ENCODE measurements around the gene FAM210B. TPM values are rescaled to one million over a fixed set of nuclear protein-coding genes. Genes with fewer than 3 reads are reported as not detected.

Gene FAM210B
- total RNA-seq, 4 donors from 2014 or later, result 29.2 to 58.6 (median 39.3) TPM

- no peak for TF ChIP-seq CTCF (IDR thresholded peaks at IDR 0.05)
- ATAC-seq (ENCODE audit: low FRiP score) (no peak), DNase-seq (ENCODE audit: low spot score) (no peak)
Observed at GRCh38 chr20:56369179-56369578, 10.4 kb downstream of the FAM210B start.

GRCh38 chr20:56371977-56372376, 13.2 kb downstream of the FAM210B start:
- no peak for TF ChIP-seq CTCF (IDR thresholded peaks at IDR 0.05)
- ATAC-seq (ENCODE audit: low FRiP score) (no peak), DNase-seq (ENCODE audit: low spot score) (no peak)

DNA sequence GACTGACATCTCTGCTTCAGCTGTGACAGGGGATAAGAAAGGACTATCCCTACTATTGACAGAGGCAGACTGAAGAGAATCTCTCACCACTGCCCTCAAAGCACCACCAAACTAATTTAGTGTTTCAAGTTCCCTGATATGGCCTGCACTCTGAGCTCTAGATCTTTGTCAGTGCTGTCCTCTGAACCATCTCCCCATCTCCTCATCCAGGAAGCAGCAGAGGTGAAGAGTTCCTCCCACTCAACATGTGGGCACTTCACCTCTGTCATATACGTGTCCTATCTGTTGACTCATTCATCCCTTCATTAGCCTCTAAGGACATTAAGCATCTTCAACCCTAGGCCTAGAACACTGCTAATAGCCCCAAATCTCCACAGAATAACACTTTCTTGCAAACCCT, 14.1 kb downstream of the FAM210B start:
- TF ChIP-seq CTCF (IDR thresholded peaks at IDR 0.05), result no peak
- ATAC-seq (ENCODE audit: low FRiP score) (no peak), DNase-seq (ENCODE audit: low spot score) (no peak)

- no peak for TF ChIP-seq CTCF (IDR thresholded peaks at IDR 0.05)
- DNase-seq (ENCODE audit: low spot score) (no peak), ATAC-seq (ENCODE audit: low FRiP score) (no peak)
Observed at GRCh38 chr20:56373942-56374341, 15.2 kb downstream of the FAM210B start.

DNA sequence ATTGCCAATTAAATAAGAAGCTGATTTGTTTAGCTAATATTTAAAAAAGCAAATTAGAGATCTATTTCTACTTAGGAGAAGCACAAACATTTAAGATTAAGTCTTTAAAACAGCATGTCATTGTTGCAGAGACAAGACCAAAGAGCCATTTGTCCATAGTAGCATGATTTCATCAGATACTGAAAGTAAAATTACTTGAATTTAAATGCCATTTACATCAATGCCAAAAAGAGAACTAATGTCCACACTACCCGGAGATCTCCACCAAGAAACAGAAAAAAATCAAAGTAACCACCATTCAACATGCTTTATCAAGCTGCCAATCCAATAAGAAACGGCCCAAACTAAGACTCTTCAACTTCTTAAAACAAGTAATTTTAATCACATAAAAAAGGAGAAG, 17.6 kb downstream of the FAM210B start:
- no peak for ATAC-seq (ENCODE audit: low FRiP score)
- DNase-seq (ENCODE audit: low spot score), result no peak
- TF ChIP-seq CTCF (IDR thresholded peaks at IDR 0.05), result no peak

- DNase-seq (ENCODE audit: low spot score) (no peak), ATAC-seq (ENCODE audit: low FRiP score) (no peak)
- no peak for TF ChIP-seq CTCF (IDR thresholded peaks at IDR 0.05)
Observed at GRCh38 chr20:56378386-56378785, 19.6 kb downstream of the FAM210B start.

DNA sequence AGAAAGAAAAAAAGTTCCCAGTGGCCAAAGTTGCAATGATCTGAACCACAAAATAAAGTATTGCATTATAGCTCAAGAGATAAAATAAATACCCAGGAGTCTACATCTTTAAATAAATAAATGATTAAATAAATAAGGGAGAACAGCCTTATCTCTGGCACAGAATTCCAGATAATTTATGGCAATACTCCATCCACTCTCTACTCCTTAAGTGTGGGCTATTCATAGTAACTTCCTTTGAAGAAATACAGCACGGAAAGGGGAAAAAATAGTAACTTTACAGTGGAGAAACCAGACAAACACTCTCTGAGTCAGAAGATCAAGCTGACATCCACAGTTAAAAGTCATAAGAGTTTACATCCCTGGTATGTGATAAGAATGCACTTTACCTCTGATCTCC, 21.6 kb downstream of the FAM210B start:
- no peak for TF ChIP-seq CTCF (IDR thresholded peaks at IDR 0.05)
- DNase-seq (ENCODE audit: low spot score) (no peak), ATAC-seq (ENCODE audit: low FRiP score) (no peak)

All from omental fat pad (tissue), 4 donors.